A375 (cell line): ENCODE measurements around the gene PKP4. TPM values are rescaled to one million over a fixed set of nuclear protein-coding genes. Genes with fewer than 3 reads are reported as not detected.

ENCODE experiments used
- small RNA-seq: library from RNA; depleted of rRNA; stranded (forward); fragments of <200 nt; gene quantifications from one replicate; pipeline ENCODE3, GENCODE V24; 2014
- total RNA-seq: library from RNA; depleted of rRNA; stranded (reverse); fragments of >200 nt; shearing (Covaris generic); gene quantifications from 2 replicates; pipeline ENCODE4 v1.2.3, GENCODE V29; 2014; rRNA removed

PKP4 gene, protein sequence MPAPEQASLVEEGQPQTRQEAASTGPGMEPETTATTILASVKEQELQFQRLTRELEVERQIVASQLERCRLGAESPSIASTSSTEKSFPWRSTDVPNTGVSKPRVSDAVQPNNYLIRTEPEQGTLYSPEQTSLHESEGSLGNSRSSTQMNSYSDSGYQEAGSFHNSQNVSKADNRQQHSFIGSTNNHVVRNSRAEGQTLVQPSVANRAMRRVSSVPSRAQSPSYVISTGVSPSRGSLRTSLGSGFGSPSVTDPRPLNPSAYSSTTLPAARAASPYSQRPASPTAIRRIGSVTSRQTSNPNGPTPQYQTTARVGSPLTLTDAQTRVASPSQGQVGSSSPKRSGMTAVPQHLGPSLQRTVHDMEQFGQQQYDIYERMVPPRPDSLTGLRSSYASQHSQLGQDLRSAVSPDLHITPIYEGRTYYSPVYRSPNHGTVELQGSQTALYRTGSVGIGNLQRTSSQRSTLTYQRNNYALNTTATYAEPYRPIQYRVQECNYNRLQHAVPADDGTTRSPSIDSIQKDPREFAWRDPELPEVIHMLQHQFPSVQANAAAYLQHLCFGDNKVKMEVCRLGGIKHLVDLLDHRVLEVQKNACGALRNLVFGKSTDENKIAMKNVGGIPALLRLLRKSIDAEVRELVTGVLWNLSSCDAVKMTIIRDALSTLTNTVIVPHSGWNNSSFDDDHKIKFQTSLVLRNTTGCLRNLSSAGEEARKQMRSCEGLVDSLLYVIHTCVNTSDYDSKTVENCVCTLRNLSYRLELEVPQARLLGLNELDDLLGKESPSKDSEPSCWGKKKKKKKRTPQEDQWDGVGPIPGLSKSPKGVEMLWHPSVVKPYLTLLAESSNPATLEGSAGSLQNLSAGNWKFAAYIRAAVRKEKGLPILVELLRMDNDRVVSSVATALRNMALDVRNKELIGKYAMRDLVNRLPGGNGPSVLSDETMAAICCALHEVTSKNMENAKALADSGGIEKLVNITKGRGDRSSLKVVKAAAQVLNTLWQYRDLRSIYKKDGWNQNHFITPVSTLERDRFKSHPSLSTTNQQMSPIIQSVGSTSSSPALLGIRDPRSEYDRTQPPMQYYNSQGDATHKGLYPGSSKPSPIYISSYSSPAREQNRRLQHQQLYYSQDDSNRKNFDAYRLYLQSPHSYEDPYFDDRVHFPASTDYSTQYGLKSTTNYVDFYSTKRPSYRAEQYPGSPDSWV
- 19.0 and 32.2 TPM in 2 replicates for total RNA-seq

DNA sequence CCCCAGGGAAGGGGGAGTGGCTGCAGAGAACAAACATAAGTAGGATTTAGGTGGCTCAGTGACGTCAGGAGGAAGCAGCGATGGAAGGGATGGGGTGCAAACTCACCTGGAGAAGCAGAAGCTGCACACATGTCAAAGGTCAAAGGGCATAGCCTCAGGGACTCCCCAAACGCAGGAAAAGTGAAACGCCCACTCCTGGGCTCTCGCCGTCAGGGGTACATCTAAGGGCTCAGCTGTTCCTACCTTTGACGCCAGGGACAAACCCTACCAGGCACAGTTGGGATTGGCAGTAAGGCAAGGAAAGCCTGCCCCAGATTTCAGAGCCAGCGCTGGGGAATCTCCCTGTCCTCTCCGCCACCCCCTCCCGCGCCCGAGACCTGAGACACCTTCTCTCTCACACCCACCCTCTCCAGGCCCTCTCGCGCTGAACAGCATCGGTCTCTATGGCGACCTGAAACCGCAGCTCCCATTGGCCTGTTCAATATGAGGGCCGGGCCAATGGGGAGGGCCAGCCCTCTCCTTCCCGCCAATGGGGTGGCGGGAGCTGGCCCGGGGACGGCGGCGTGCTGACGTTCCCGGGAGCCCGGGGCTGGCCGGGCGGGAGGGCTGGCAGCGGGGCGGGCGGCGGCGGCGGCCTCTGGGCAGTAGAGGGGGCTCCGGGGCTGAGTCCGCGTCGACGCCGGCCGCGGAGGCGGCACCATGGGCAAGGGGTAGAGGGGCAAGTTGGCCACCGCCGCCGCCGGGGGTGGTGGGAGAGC lies at the start of gene PKP4, which contains the start of gene CCDC148:
PKP4 (plus strand) TSS at position 644 of the 758 bp plus-strand sequence. CDS start 76,233 bp downstream, outside the sequence.
CCDC148 (minus strand) TSS at position 445 of the 758 bp plus-strand sequence; CDS start at position 131, 314 bp downstream.

Small RNA genes within 50 kb of the gene (small RNA-seq; reads per million reads assigned to genes)
- not detected for gene AC005042.3
- not detected for gene RN7SL393P

Other genes starting within 250 kb of the PKP4 start
- gene CCDC148, start 199 bp upstream of the PKP4 start, total RNA-seq = 0.26 TPM in 1 of 2 replicates, not detected in the other